ENCODE results near the gene MX2.

- TF ChIP-seq CTCF (IDR thresholded peaks at IDR 0.05) (no peak), POLR2A (IDR thresholded peaks at IDR 0.05) (no peak)
Measured at GRCh38 chr21:41449613-41450012, 87.8 kb downstream of the MX2 start.

Measured in adrenal gland (tissue), 5 donors.